Measurements from ENCODE around the gene HNRNPLL.
"Not testable (repeated sequence)": the region's sequence is repeated elsewhere in the genome, so short reads cannot be mapped to it uniquely, and the experiment has no call there.

DNA sequence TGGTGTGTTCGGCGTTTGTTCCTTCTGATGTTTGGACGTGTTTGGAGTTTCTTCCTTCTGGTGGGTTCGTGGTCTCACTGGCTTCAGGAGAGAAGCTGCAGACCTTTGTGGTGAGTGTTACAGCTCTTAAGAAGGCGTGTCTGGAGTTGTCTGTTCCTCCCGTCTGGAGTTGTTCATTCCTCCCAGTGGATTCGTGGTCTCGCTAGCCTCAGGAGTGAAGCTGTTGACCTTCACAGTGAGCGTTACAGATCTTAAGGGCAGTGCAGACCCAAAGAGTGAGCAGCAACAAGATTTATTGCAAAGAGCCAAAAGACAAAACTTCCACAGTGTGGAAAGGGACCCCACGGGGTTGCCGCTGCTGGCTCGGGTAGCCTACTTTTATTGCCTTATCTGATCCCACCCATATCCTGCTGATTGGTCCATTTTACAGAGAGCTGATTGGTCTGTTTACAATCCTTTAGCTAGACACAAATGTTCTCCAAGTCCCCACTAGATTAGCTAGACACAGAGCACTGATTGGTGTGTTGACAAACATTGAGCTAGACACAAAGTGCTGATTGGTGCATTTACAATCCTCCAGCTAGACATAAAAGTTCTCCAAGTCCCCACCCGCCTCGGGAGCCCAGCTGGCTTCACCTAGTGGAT lies 39.8 kb upstream of the HNRNPLL start:
- TF ChIP-seq, protein P1, sequence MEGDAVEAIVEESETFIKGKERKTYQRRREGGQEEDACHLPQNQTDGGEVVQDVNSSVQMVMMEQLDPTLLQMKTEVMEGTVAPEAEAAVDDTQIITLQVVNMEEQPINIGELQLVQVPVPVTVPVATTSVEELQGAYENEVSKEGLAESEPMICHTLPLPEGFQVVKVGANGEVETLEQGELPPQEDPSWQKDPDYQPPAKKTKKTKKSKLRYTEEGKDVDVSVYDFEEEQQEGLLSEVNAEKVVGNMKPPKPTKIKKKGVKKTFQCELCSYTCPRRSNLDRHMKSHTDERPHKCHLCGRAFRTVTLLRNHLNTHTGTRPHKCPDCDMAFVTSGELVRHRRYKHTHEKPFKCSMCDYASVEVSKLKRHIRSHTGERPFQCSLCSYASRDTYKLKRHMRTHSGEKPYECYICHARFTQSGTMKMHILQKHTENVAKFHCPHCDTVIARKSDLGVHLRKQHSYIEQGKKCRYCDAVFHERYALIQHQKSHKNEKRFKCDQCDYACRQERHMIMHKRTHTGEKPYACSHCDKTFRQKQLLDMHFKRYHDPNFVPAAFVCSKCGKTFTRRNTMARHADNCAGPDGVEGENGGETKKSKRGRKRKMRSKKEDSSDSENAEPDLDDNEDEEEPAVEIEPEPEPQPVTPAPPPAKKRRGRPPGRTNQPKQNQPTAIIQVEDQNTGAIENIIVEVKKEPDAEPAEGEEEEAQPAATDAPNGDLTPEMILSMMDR (conservative IDR thresholded peaks at IDR 0.05) = not testable (repeated sequence)
- TF ChIP-seq ZFX (IDR thresholded peaks at IDR 0.05) = not testable (repeated sequence)
